ENCODE measurements around the gene BRD3OS.

BRD3OS gene

GRCh38 chr9:134007150-134007549 is 18.1 kb upstream of the BRD3OS start:
- DNase-seq: no peak

GRCh38 chr9:134007571-134007970 is 17.7 kb upstream of the BRD3OS start:
- DNase-seq: no peak

DNA sequence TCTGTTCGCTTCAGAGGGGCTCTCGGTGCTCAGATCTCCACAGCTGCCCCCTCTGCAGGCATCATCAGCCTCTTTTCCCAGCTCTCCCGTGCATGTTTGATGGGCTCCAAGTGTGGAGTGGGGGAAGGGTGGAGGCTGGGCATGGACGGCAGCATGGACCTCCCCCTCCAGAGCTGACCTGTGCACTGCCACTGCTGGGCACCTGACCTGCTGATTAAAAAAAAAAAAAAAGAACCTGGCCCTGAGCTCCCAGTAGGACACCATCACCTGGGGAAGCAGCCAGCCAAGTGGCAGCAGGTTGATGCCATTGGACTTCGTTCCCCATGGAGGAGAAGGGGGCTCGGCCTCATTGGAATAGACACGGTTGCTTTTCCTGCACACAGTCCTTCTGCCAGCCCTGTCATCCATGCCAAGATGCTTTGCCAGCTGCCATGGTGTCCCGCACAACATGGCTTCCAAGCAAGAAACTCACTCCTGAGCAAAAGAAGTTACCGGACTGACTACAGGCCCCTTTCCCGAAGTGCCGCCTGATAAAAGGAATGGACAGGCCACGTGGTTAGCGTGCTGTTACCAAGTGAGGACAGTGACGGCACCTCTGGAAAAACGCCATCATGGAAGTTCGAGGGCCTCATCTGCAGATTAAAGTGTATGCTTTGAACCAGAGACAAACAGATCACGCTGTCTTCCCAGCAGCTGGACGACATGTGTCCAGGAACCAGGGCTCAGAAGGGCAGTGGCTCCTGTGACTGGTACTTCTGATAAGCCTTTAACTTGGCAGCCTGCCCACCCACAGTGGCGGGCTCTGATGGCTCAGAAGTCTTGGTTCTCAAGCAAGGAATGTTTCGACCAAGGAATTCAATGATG is 14.7 kb upstream of the BRD3OS start:
- peak; percentile 29 for DNase-seq

GRCh38 chr9:134011401-134011800 is 13.9 kb upstream of the BRD3OS start:
- no peak for DNase-seq

DNA sequence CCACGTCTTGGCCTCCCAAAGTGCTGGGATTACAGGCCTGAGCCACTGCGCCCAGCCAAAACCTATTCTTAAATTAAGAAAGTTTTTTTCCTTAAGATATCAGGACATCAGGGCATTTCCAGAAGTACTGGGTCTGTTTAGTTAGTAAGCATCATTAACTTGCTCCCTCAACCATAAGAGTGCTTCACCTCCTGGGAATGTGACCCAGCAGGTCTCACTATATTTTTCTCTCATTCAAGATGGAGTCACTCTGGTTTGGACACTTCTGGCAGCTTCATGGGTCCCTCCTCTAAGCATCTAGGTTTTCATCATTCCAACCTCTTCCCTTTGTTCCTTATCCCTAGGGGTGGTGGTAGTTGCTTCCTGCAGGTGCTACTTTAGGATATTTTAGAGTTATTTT is 10.3 kb upstream of the BRD3OS start:
- no peak for DNase-seq

DNA sequence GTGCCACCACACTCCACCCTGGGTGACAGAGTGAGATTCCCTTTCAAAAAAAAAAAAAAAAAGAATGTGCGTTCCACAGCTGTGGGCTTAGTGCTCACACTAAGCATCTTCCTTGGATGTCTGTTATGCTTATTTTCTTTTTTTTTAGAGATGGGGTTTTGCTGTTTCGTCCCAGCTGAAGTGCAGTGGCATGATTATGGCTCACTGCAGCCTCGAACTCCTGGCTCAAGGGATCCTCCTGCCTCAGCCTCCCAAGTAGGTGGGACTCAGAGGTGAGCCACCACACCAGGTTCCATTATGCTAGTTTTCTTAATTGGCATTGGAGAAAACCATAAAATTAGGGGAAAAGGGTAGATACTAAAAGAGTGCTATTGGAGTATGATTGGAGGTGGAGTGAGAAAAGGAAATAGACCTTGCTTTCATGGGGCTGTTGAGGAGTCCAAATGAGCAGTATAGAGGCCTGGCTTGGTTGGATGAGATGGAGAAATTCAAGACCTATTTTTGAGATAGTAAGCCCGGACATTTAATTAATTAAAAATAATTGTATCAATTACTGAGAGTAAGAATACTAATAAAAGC is 978 bp upstream of the BRD3OS start:
- no peak for DNase-seq

DNA sequence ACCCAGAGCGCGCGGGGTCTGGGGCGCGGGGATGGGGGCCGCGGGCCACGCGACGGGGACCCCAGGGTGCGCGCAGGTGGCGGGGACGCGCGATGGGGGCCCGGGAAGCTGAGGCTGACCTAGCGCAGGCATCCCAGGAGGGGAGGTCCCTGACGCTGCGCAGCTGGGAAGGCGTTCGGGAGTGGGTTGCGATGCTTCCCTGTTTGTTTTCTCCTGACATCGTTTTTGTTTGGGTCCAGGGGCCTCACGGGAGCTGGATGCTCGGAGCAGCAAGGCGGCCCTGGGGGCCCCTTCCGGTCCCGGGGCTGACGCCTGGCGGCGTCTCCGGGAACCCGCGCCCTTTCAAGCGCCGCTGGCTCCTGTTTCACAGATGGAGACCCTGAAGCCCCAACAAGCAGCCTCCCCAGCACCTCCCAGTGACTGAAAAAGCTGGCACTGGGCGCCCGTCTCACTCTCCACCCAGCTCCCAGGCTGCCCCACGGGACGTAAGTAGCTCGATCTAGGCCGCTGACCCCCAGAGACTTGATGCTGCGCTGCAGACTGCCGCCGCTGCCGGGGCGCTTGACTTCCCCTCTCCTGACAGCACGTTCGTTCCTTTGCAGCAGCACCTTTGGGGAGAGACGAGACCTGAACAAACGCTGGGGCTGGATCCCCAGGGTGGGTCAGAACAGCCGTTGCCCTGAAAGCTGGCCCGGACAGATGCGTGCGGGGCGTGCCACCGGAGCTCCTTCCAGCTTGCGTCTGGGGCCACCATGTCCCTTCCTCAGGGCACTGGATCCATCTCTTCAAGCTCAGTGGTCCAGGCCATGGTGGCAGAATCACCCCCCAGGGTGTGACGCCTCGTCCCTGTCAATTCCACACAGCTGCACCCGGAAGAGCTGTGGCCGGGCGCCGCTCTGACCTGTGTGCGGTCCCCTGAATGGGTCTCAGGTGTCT is 593 bp downstream of the BRD3OS start:
- peak; percentile 60 for DNase-seq

DNA sequence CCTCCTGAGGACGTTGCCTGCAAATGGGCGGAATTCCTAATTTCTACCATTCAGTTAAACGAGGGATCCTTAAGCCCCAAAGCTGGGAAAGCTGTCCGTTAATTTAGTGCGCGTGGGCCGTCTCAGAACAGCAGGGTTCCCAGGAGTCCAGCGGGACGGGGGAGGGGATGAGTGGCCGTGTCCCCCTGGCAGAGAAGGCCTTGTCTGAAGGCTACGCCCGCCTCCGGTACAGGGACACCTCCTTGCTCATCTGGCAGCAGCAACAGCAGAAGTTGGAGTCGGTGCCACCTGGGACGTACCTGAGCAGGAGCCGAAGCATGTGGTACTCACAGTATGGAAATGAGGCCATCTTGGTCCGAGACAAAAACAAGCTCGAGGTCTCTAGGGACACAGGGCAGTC is 1.3 kb downstream of the BRD3OS start:
- DNase-seq: no peak

DNA sequence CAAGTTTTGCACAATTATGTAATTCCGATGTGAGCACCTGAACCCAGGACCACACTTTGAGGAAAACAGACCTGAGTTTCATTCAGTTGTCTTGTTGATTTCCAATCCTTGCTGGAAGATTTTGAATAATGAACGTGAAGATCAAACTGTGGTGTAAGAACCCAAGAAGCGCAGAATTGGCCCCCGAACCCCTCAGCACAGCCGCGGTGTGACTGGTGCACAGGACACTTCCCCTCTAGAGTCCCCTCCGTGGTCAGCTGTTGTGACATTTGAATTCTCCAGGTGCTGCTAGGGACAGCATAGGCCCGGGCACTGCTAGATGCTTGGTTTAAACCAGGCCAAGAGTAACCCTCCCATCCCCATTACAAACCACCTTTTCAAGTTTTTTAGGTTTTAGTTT is 1.7 kb downstream of the BRD3OS start:
- DNase-seq: no peak

GRCh38 chr9:134027561-134027960 is 2.3 kb downstream of the BRD3OS start:
- DNase-seq: no peak

DNA sequence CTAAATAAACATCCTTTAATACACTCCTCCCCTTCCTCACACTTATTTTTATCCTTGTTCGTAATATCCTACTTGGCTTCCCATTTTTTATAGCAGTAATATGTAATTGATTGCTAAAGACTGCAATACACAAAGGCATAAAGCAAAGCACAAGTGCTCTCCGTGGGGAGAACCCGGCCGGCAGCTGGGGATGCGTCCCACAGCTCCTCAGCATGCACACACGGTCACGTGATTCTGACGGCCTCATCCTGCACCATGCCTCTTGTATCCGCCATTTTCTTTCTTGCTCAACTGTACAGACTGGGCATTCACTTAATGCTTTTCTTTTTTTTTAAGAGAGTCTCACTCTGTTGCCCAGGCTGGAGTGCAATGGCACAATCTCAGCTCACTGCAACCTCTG is 2.8 kb downstream of the BRD3OS start:
- DNase-seq: no peak

GRCh38 chr9:134028575-134029247 is 3.4 kb downstream of the BRD3OS start:
- no peak for DNase-seq

DNA sequence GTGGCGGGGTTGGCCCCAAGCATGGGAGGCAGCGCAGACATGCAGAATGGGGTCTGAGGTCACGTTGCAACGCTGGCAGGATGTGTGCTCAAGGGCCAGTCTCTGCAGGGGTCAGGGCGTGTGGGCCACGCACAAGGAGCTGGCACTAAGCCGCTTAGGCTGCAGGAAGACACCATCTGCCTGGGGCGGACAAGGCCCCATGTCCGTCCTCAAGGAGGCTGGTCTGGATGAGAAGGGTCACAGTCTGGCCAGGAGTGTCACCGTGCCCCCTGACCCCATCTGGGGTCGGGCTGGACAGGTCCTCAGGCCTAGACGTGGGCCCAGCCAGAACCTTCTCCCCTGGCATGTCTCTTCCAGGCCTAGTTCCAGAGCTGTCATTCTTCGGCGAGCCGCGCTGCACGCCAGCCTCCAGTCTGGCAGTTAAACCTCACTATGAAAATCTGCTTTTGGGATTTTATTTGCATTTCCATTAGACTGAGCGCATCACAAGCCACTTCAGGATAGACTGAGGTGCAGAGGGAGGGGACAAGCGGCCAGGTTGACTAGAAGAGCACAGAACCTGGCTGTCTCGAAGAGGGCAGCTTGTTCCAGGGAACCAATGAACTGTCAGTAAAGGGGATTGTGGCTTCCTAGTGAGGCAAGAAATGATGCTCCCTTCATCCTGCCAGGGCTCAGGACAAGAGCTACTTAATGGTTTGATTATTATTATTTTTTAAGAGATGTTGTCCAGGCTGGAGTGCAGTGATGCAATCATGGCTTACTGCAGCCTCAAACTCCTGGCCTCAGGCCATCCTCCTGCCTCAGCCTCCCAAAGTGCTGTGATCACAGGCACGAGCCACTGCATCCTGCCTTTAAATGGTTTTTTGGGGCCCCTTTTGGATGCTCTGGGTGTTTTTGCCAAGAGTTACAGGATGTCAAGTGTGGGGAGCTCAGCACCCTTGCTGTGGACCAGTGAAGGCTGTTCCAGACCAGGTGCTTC is 4.3 kb downstream of the BRD3OS start:
- no peak for DNase-seq

DNA sequence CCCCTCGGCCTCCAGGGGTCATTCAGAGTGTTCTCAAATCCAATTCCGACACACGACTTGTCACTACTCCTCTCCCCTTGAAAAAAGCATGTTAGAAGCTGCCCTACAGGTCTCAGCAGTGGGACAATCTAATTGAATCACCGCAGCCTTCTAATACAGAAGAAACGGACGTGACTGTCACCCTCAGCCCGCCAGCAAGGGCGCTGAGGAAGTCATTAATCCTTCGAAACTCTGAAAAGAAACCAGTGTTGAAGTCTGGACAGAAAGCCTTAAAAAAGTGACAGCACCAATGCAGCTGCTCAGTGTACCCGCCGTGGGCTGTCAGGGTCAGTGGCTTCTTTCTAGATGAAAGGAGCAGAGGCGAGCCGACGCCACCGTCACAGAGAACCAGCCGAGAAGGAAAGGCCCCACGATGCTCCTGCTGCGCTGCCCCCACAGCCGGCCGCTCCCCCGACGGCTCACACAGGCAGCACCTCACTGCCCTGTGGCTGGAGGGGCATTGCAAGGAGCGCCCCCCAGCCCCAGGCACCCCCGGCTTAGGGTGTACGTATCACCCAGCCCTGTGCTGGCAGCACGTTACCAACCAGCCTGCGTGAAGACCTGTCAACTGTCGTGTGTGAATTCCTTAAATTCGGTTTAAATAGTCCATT is 5.7 kb downstream of the BRD3OS start:
- DNase-seq: no peak

- DNase-seq: no peak
These were observed 6.5 kb downstream of the BRD3OS start for GRCh38 chr9:134031783-134032182.

DNA sequence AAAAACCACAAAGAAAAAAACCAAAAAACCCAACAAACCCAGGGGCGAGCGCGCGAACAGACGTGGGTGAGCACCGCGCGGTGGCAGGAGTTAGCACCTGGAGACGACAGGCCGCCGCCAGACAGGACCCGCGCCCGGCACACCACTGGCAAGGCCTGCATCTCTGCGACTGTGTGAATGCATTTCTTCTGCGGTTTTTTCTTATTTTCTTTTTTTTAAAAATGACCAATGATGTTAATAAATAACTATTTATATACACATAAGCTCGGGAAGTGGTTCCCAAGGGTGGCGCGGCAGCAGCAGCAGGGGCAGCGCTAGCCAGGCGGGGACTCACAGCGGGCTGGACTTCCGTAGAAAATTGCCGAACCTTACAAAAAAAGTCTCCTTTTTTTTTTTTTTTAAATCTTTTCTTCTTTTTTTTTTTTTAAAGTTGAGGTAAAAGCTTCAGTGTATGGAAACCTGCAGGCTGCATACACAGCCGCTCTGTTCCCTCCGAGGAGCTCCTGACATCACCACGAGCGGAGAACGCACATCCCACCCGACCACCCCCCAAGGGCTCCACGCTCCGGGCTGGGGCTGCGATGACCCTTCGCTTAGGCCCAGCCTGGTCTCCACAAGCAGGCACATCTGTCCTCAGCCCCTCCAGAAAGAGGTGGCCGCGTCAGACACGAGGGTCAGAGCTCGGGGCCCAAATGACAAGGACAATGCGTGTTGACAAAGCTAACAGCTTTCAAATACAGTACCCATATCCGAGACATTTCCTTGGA is 7.4 kb downstream of the BRD3OS start:
- DNase-seq: no peak

- no peak for DNase-seq
These were observed 8.4 kb downstream of the BRD3OS start for GRCh38 chr9:134033516-134034214.

DNA sequence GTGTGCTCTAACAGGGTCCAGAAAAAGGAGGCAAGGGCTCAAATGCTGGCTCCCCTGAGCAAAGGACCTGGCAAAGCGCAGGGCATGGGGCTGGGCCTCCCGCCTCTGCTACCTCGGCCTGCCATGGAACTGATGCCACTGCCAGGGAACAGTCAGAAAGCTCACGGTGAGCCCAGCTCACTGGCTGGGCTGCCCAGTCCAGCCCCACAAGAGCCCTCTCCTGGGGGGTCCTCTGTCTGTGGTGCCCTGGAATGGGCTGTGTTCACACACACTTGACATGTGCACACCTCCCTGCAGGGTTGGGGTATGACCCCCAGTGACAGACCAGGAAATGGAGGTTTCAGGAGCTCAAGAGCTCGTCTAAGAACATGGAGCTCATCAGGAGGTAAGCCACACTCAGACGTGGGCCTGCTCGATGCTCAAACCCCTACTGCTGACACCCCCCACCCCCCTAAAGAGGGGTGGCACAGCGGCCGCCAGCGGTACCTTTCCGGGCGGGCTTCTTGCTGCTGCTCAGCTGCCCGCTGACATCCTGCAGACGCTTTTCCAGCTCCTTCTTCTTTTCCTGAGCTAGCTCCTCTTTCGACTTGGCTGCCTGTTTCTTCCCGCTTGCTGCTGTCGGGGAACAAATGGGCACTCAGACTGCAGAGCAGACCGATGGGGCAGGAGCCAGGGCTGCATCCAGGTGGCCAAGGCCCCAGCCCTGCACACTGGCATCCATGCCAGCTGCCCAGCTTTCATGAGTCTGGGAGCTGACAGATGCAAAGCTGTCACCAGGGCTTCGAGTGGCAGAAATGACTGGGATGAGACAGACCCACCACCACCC is 9.1 kb downstream of the BRD3OS start:
- DNase-seq: no peak
